GM23248 (cell line): ENCODE data around the gene VPS41. TPM values are rescaled to one million over a fixed set of nuclear protein-coding genes. Genes with fewer than 3 reads are reported as not detected.

Experiments
- DNase-seq: peaks from one replicate; pipeline ENCODE4 v3.0.0-alpha.2; 2015
- H2AFZ ChIP-seq: fragments of 200-600 bp; sonication (generic); 2 replicates; pipeline ENCODE4 v1.6.1; 2016; ENCODE audit warnings: antibody characterized with exemption
- H3F3A ChIP-seq: fragments of 200-600 bp; sonication (generic); 2 replicates; pipeline ENCODE4 v1.6.1; 2016; ENCODE audit warnings: mild to moderate bottlenecking, antibody characterized with exemption, mixed run types; ENCODE audit not compliant: insufficient read depth
- H3K27ac ChIP-seq: fragments of 200-600 bp; sonication (generic); 2 replicates; pipeline ENCODE4 v1.5.1; 2016; ENCODE audit warnings: mild to moderate bottlenecking
- H3K27me3 ChIP-seq: fragments of 200-600 bp; sonication (generic); replicated peaks from 2 replicates; pipeline ENCODE4 v1.6.1; 2016; ENCODE audit warnings: mild to moderate bottlenecking; ENCODE audit not compliant: insufficient read depth
- H3K36me3 ChIP-seq: fragments of 200-600 bp; sonication (generic); 2 replicates; pipeline ENCODE4 v1.6.1; 2016; ENCODE audit warnings: low read depth, mild to moderate bottlenecking
- H3K4me1 ChIP-seq: fragments of 200-600 bp; sonication (generic); 2 replicates; pipeline ENCODE4 v1.6.1; 2016; ENCODE audit warnings: mild to moderate bottlenecking; ENCODE audit not compliant: insufficient read depth
- H3K4me2 ChIP-seq: fragments of 200-600 bp; sonication (generic); one replicate; pipeline ENCODE4 v1.6.1; 2016; ENCODE audit warnings: mild to moderate bottlenecking; ENCODE audit not compliant: unreplicated experiment
- H3K4me3 ChIP-seq: fragments of 200-600 bp; sonication (generic); 2 replicates; pipeline ENCODE4 v1.5.1; 2016; ENCODE audit warnings: mild to moderate bottlenecking
- H3K79me2 ChIP-seq: fragments of 200-600 bp; sonication (generic); 2 replicates; pipeline ENCODE4 v1.6.1; 2016; ENCODE audit warnings: mild to moderate bottlenecking; ENCODE audit not compliant: insufficient read depth
- H3K9ac ChIP-seq: fragments of 200-600 bp; sonication (generic); 2 replicates; pipeline ENCODE4 v1.6.1; 2016; ENCODE audit warnings: mild to moderate bottlenecking
- H3K9me2 ChIP-seq: fragments of 200-600 bp; sonication (generic); 2 replicates; pipeline ENCODE4 v1.6.1; 2016; ENCODE audit warnings: mixed run types, mild to moderate bottlenecking, moderate library complexity; ENCODE audit not compliant: insufficient read depth
- H3K9me3 ChIP-seq: fragments of 200-600 bp; sonication (generic); one replicate; pipeline ENCODE4 v1.6.1; 2017; ENCODE audit warnings: low read depth
- H4K20me1 ChIP-seq: fragments of 200-600 bp; sonication (generic); 2 replicates; pipeline ENCODE4 v1.6.0; 2016; ENCODE audit not compliant: insufficient read depth
- EZH2 ChIP-seq: fragments of 200-600 bp; sonication (generic); IDR thresholded peaks from 2 replicates; pipeline ENCODE4 v1.6.1; 2018; ENCODE audit warnings: antibody characterized with exemption, mild to moderate bottlenecking; ENCODE audit not compliant: insufficient read depth, poor library complexity, severe bottlenecking
- EZH2phosphoT487 ChIP-seq: fragments of 200-600 bp; sonication (generic); IDR thresholded peaks from 2 replicates; pipeline ENCODE4 v1.6.1; 2018; ENCODE audit warnings: antibody characterized with exemption, moderate library complexity, mild to moderate bottlenecking, low read depth; ENCODE audit not compliant: insufficient read depth
- WGBS, 2 experiments: methylation state at CpG; one replicate each; pipeline ENCODE4 v1.1.6; 2015 to 2017; ENCODE audit warnings: low lambda C conversion rate in 2 of 2, low coverage in 1 of 2; ENCODE audit errors: missing lambda C conversion rate in 2 of 2; 5-methylcytosine and 5-hydroxymethylcytosine counted together
- in situ Hi-C: fragments of 300-500 bp; cut with MboI; formaldehyde crosslinking; loops from 2 replicates; pipeline ENCODE4 v1.15.0; 2020
- polyA plus RNA-seq: library from polyadenylated mRNA; unstranded; fragments of >200 nt; fragmentation: Nextera tagmentation; extraction: Ambion mirVana; gene quantifications from 2 replicates; pipeline ENCODE4 v1.2.1, GENCODE V29; 2016
- total RNA-seq: library from RNA; depleted of rRNA; stranded (reverse); fragments of >200 nt; shearing (Covaris generic); gene quantifications from 2 replicates; pipeline ENCODE4 v1.2.3, GENCODE V29; 2014

Gene VPS41
- total and polyA plus RNA-seq, 2 experiments from 2014 or later = 30.9 to 36.4 TPM

GRCh38 chr7:38795593-38795992, 113.4 kb downstream of the VPS41 start:
- H3K4me1 ChIP-seq = no peaks in the 10 kb centered on the region
- H4K20me1 ChIP-seq = no peaks in the 10 kb centered on the region
- peaks cover 1% of the 10 kb centered on the region; the same call in 1 of the 2 replicates for H3K36me3 ChIP-seq
- no peak overlapping the region for H3K4me2 ChIP-seq
- H3K9me3 ChIP-seq = no peaks in the 10 kb centered on the region
- H3K4me3 ChIP-seq = no peak overlapping the region
- in situ Hi-C loops = loop anchor here (25.0 kb wide), 1 partner anchor 667 kb away; no protein-coding TSS in a partner anchor
- no peak overlapping the region for H3K9ac ChIP-seq
- no peaks in the 10 kb centered on the region for H3K79me2 ChIP-seq
- no peak overlapping the region for H2AFZ ChIP-seq
- WGBS, 2 experiments = 90 to 98% methylated on average over 2 of the region's 2 CpGs
- peak; percentile 3 for DNase-seq
- no peak overlapping the region for H3K27ac ChIP-seq
- H3K27me3 ChIP-seq = no peaks in the 10 kb centered on the region
- TF ChIP-seq EZH2 (no peak), EZH2phosphoT487 (no peak)
- H3F3A ChIP-seq = no peaks in the 10 kb centered on the region
- no peaks in the 10 kb centered on the region for H3K9me2 ChIP-seq

- Histone ChIP-seq H3K9me2 (no peaks in the 10 kb centered on the region), H3F3A (no peaks in the 10 kb centered on the region), H3K4me2 (no peak overlapping the region), H3K4me3 (no peak overlapping the region), H3K36me3 (peaks cover under 1% of the 10 kb centered on the region; the same call in 1 of the 2 replicates), H4K20me1 (no peaks in the 10 kb centered on the region), H2AFZ (no peak overlapping the region), H3K9ac (no peak overlapping the region), H3K9me3 (no peaks in the 10 kb centered on the region), H3K4me1 (no peaks in the 10 kb centered on the region), H3K79me2 (no peaks in the 10 kb centered on the region), H3K27me3 (no peaks in the 10 kb centered on the region), H3K27ac (no peak overlapping the region)
- TF ChIP-seq EZH2phosphoT487 (no peak), EZH2 (no peak)
- no peak for DNase-seq
- in situ Hi-C loops = loop anchor here (25.0 kb wide), 1 partner anchor 680 kb away; no protein-coding TSS in a partner anchor
Measured at GRCh38 chr7:38781991-38782390, 127.0 kb downstream of the VPS41 start.

GRCh38 chr7:38777609-38778008, 131.4 kb downstream of the VPS41 start:
- WGBS, 2 experiments = 0 to 4% methylated on average over 1 of the region's 1 CpG
- H3K9me3 ChIP-seq = no peaks in the 10 kb centered on the region
- peaks cover under 1% of the 10 kb centered on the region; the same call in 1 of the 2 replicates for H3K36me3 ChIP-seq
- no peak for DNase-seq
- H3K4me2 ChIP-seq = no peak overlapping the region
- H3K4me3 ChIP-seq = no peak overlapping the region
- no peaks in the 10 kb centered on the region for H4K20me1 ChIP-seq
- no peaks in the 10 kb centered on the region for H3K27me3 ChIP-seq
- H3K79me2 ChIP-seq = no peaks in the 10 kb centered on the region
- H3K9me2 ChIP-seq = no peaks in the 10 kb centered on the region
- TF ChIP-seq EZH2 = no peak
- TF ChIP-seq EZH2phosphoT487 = no peak
- H3K9ac ChIP-seq = no peak overlapping the region
- in situ Hi-C loops = loop anchor here (25.0 kb wide), 1 partner anchor 685 kb away; no protein-coding TSS in a partner anchor
- no peak overlapping the region for H2AFZ ChIP-seq
- H3K4me1 ChIP-seq = peaks cover 16% of the 10 kb centered on the region
- peaks cover 18% of the 10 kb centered on the region for H3F3A ChIP-seq
- H3K27ac ChIP-seq = no peak overlapping the region

- no peak overlapping the region for H3K9ac ChIP-seq
- H3K9me3 ChIP-seq = no peaks in the 10 kb centered on the region
- no peaks in the 10 kb centered on the region for H3K79me2 ChIP-seq
- H3K36me3 ChIP-seq = peaks cover 5% of the 10 kb centered on the region; the same call in 1 of the 2 replicates
- in situ Hi-C loops = loop anchor here (25.0 kb wide), 1 partner anchor 687 kb away; no protein-coding TSS in a partner anchor
- WGBS, 2 experiments = 77 to 88% methylated on average over 3 of the region's 3 CpGs
- no peak overlapping the region for H3K27ac ChIP-seq
- no peaks in the 10 kb centered on the region for H3K27me3 ChIP-seq
- no peak overlapping the region for H2AFZ ChIP-seq
- peaks cover 18% of the 10 kb centered on the region for H3F3A ChIP-seq
- DNase-seq = no peak
- no peak overlapping the region for H3K4me2 ChIP-seq
- H4K20me1 ChIP-seq = no peaks in the 10 kb centered on the region
- H3K9me2 ChIP-seq = no peaks in the 10 kb centered on the region
- no peak overlapping the region for H3K4me3 ChIP-seq
- TF ChIP-seq EZH2phosphoT487 = no peak
- TF ChIP-seq EZH2 = no peak
- H3K4me1 ChIP-seq = peaks cover 16% of the 10 kb centered on the region
Measured at GRCh38 chr7:38775506-38776175, 133.3 kb downstream of the VPS41 start.
